GM18951 (cell line): ENCODE results near the gene NME8.

Experiments used
- POLR2A ChIP-seq: IDR thresholded peaks from 4 replicates; pipeline ENCODE4 v1.6.1; 2011; ENCODE audit warnings: mild to moderate bottlenecking; ENCODE audit not compliant: insufficient read length, insufficient read depth; ENCODE audit errors: extremely low read depth
- in situ Hi-C: fragments of 300-500 bp; cut with MboI; formaldehyde crosslinking; loops from one replicate; pipeline ENCODE4 v1.12.0; 2022; ENCODE audit warnings: low sequenced_read_pairs, mixed read lengths, inconsistent platforms; ENCODE audit not compliant: unreplicated experiment

Gene NME8

GRCh38 chr7:37832194-37832593 lies 16.2 kb upstream of the NME8 start:
- no peak for TF ChIP-seq POLR2A
- in situ Hi-C loops, result loop anchor here (25.0 kb wide), 1 partner anchor 195 kb away; no protein-coding TSS in a partner anchor

- in situ Hi-C loops, result loop anchor here (25.0 kb wide), 1 partner anchor 196 kb away; no protein-coding TSS in a partner anchor
- no peak for TF ChIP-seq POLR2A
These were observed 15.1 kb upstream of the NME8 start for GRCh38 chr7:37833107-37833817.

DNA sequence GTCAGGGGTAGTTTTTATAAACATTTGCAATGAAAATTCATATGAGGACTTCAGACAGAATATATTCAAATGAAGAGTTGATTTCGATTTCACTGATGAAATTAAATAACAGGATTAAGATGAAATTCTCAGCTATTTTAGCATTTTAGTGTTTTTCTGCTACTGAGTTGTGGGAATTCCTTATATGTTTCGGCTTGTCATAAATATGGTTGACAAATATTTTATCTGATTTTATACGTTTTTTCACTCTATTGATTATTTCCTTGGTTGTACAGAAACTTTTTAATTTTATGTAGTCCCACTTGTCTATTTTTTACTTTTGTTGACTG lies 14.6 kb upstream of the NME8 start:
- in situ Hi-C loops, result loop anchor here (25.0 kb wide), 1 partner anchor 196 kb away; no protein-coding TSS in a partner anchor

GRCh38 chr7:37853468-37853867 lies 5.1 kb downstream of the NME8 start:
- no peak for TF ChIP-seq POLR2A
- in situ Hi-C loops, result no loop called here

More for the DNA sequence above, 14.6 kb upstream of the NME8 start:
- no peak for TF ChIP-seq POLR2A

- in situ Hi-C loops, result no loop called here
- TF ChIP-seq POLR2A, result no peak
These were observed 33.7 kb downstream of the NME8 start for GRCh38 chr7:37882086-37882485.

DNA sequence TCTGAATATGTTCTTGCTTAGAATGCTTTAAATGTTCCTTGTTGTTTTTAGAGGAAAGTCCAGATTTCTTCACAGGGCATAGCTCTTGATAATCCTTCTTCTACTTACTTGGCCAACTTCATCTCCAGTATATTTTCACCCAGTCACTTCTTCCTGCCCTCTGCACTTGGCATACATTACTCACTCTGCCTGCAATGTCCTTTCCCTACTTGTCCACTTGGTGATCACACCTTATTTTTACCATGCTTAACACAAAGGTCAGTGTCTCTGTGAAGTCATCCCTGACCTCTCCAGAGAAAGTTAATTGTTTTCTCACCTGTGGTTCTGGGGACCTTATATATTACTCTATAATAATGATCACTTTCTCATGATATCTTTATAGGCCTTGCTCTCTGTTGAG lies 45.0 kb downstream of the NME8 start:
- TF ChIP-seq POLR2A, result no peak
- in situ Hi-C loops, result no loop called here

DNA sequence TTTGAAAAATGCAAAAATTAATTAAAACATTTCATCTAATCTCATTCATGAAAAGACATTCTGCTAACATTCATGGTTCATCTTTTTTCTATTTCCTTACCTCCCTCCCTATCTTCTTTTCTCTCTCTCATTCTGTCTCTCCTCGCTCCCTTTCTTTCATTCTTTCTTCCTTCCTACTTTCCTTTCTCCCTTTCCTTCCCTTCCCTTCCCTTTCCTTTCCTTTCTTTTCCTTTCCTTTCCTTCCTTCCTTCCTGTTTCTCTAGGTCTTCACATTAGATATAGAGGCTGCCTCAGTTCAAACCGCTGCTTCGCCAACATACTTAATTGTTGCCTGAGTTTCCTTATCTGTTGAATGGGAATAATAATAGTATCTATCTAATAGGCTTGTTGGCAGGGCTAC lies 46.3 kb downstream of the NME8 start:
- no peak for TF ChIP-seq POLR2A
- in situ Hi-C loops, result no loop called here

- no peak for TF ChIP-seq POLR2A
- in situ Hi-C loops, result loop anchor here (25.0 kb wide), 2 partner anchors 313 to 438 kb away; no protein-coding TSS in a partner anchor
These were observed 51.4 kb downstream of the NME8 start for GRCh38 chr7:37899712-37900247.

DNA sequence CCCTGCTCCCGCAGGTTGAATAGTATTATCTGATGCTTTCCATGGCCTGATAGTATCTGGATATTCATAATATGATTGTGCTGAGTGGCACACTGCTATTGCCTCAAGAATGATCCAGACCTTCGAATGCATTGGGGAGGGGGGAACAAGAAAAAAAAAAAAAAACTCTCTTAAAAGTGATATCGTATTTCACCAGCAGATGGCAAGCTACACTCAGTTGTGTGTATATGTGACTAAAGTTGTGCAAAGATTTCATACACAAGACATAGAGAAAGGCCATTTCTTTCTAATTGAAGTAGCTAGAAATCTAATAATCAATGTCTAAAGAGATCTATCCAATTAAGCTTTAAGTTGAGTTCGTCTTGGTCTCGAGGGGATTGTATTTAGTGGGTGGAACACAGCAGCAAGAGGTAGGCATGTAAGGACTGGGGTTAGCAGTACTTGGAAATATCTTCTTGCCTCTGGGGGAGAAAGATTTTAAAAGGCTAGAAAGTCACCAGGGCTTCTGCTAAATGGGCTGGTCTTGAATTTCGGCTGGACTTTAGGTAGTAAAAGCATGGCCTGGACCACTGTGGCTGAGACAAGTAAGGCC lies 52.9 kb downstream of the NME8 start:
- in situ Hi-C loops, result loop anchor here (25.0 kb wide), 2 partner anchors 311 to 436 kb away; no protein-coding TSS in a partner anchor
- no peak for TF ChIP-seq POLR2A

GRCh38 chr7:37901890-37902524 lies 53.6 kb downstream of the NME8 start:
- in situ Hi-C loops, result loop anchor here (25.0 kb wide), 2 partner anchors 310 to 435 kb away; no protein-coding TSS in a partner anchor
- TF ChIP-seq POLR2A, result no peak

GRCh38 chr7:37908221-37908788 lies 59.9 kb downstream of the NME8 start:
- in situ Hi-C loops, result loop anchor here (25.0 kb wide), 2 partner anchors 304 to 429 kb away; no protein-coding TSS in a partner anchor
- TF ChIP-seq POLR2A, result no peak

DNA sequence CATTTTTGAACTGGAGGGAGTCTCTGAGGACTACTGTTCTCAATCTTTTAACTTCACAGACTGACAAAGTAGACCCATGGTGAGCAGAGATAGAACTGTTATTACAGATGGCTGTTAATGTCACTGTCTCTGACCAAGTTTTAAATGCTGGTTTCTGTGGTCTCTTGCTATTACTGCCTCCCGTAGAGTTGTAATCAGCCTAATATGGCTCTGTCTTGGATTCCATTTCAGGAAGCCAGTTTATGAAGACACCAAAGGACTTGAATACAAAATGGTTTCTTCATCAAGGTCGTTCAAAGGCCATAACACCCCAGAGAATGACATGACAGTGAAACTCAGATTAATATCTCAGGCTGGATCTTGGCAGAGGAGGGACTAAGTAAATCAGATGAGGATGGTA lies 64.4 kb downstream of the NME8 start:
- in situ Hi-C loops, result loop anchor here (25.0 kb wide), 2 partner anchors 300 to 425 kb away; no protein-coding TSS in a partner anchor
- no peak for TF ChIP-seq POLR2A

DNA sequence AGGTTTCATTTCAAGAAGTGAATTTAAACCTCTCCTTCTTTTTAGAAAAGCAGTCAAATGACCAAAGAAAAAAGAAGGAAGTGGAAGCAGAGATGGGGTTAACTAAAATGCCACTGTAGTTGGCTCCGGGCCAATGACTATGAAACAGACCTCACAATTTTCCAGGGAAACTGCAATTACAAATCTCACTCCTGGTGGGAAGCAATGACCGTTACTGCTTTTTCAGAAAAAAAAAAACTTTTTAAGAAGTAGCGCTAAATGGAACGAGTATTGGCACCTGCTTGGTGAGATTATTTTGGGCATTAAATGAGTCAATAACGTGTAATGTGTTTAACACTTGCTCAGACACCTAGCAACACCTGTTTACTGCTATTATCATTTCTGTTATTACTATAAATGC lies 67.0 kb downstream of the NME8 start:
- no peak for TF ChIP-seq POLR2A
- in situ Hi-C loops, result loop anchor here (25.0 kb wide), 2 partner anchors 297 to 422 kb away; no protein-coding TSS in a partner anchor
